ENCODE results near the gene DRICH1.

DNA sequence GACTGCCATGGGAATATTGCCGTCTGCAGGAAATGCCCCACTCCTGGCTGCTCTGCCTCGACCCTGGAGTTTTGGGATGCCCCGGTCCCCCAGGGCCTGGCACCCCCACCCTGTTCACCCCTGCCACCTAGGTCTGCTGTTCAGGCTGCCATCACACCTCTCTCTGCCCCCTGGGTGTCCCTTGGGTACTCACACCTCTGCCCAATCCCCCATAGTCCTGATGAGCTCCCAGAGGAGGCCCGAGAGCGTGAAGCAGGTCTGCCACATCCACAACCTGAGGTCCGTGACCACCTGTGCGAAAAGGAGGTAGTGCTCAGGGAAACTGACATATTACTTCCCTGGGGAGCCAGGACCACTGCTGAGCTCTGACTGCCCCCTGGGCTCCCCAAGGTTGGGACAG is 20.2 kb upstream of the DRICH1 start:
- TF ChIP-seq ZFP3 (CRISPR knock-in tag; IDR thresholded peaks at IDR 0.05) = no peak
- TF ChIP-seq, protein P1, sequence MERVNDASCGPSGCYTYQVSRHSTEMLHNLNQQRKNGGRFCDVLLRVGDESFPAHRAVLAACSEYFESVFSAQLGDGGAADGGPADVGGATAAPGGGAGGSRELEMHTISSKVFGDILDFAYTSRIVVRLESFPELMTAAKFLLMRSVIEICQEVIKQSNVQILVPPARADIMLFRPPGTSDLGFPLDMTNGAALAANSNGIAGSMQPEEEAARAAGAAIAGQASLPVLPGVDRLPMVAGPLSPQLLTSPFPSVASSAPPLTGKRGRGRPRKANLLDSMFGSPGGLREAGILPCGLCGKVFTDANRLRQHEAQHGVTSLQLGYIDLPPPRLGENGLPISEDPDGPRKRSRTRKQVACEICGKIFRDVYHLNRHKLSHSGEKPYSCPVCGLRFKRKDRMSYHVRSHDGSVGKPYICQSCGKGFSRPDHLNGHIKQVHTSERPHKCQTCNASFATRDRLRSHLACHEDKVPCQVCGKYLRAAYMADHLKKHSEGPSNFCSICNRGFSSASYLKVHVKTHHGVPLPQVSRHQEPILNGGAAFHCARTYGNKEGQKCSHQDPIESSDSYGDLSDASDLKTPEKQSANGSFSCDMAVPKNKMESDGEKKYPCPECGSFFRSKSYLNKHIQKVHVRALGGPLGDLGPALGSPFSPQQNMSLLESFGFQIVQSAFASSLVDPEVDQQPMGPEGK (CRISPR knock-in tag; IDR thresholded peaks at IDR 0.05; ENCODE audit: borderline replicate concordance) = no peak
- no peak for TF ChIP-seq OSR1 (CRISPR knock-in tag; IDR thresholded peaks at IDR 0.05)
- no peak for TF ChIP-seq GLIS3 (CRISPR knock-in tag; IDR thresholded peaks at IDR 0.05)
- TF ChIP-seq, protein P2, sequence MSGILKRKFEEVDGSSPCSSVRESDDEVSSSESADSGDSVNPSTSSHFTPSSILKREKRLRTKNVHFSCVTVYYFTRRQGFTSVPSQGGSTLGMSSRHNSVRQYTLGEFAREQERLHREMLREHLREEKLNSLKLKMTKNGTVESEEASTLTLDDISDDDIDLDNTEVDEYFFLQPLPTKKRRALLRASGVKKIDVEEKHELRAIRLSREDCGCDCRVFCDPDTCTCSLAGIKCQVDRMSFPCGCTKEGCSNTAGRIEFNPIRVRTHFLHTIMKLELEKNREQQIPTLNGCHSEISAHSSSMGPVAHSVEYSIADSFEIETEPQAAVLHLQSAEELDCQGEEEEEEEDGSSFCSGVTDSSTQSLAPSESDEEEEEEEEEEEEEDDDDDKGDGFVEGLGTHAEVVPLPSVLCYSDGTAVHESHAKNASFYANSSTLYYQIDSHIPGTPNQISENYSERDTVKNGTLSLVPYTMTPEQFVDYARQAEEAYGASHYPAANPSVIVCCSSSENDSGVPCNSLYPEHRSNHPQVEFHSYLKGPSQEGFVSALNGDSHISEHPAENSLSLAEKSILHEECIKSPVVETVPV (CRISPR knock-in tag; IDR thresholded peaks at IDR 0.05) = no peak
- no peak for TF ChIP-seq RARB (CRISPR knock-in tag; IDR thresholded peaks at IDR 0.05)
- no peak for TF ChIP-seq BACH2 (CRISPR knock-in tag; IDR thresholded peaks at IDR 0.05; ENCODE audit: borderline replicate concordance)
- TF ChIP-seq SNAI2 (CRISPR knock-in tag; IDR thresholded peaks at IDR 0.05) = no peak
- TF ChIP-seq, protein P3, sequence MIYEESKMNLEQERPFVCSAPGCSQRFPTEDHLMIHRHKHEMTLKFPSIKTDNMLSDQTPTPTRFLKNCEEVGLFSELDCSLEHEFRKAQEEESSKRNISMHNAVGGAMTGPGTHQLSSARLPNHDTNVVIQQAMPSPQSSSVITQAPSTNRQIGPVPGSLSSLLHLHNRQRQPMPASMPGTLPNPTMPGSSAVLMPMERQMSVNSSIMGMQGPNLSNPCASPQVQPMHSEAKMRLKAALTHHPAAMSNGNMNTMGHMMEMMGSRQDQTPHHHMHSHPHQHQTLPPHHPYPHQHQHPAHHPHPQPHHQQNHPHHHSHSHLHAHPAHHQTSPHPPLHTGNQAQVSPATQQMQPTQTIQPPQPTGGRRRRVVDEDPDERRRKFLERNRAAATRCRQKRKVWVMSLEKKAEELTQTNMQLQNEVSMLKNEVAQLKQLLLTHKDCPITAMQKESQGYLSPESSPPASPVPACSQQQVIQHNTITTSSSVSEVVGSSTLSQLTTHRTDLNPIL (CRISPR knock-in tag; IDR thresholded peaks at IDR 0.05; ENCODE audit: low read depth) = no peak
- TF ChIP-seq TOX (CRISPR knock-in tag; IDR thresholded peaks at IDR 0.05; ENCODE audit: borderline replicate concordance) = no peak

All from SK-N-SH treated with all-trans-retinoic acid at 6 μM for 48 hours (cell line).